Ishikawa (cell line): ENCODE data around the gene DNAH3.

Experiments
- CEBPB ChIP-seq: IDR thresholded peaks from 2 replicates; pipeline ENCODE4 v1.6.1; 2012
- CREB1 ChIP-seq: IDR thresholded peaks from 2 replicates; pipeline ENCODE4 v1.6.1; 2012; ENCODE audit warnings: low read depth
- EGR1 ChIP-seq: IDR thresholded peaks from 2 replicates; pipeline ENCODE4 v1.6.1; 2012
- EP300 ChIP-seq: IDR thresholded peaks from 2 replicates; pipeline ENCODE4 v1.6.1; 2012; ENCODE audit warnings: borderline replicate concordance
- FOXM1 ChIP-seq: IDR thresholded peaks from 2 replicates; pipeline ENCODE4 v1.6.1; 2012; ENCODE audit warnings: low read depth, borderline replicate concordance
- NFIC ChIP-seq: IDR thresholded peaks from 2 replicates; pipeline ENCODE4 v1.6.1; 2012
- RAD21 ChIP-seq: IDR thresholded peaks from 2 replicates; pipeline ENCODE4 v1.6.1; 2012; ENCODE audit warnings: low read depth
- TAF1 ChIP-seq: IDR thresholded peaks from 2 replicates; pipeline ENCODE4 v1.6.1; 2012; ENCODE audit warnings: low read depth, mild to moderate bottlenecking
- TCF12 ChIP-seq: IDR thresholded peaks from 2 replicates; pipeline ENCODE4 v1.6.1; 2012; ENCODE audit warnings: low read depth
- TEAD4 ChIP-seq: IDR thresholded peaks from 2 replicates; pipeline ENCODE4 v1.6.1; 2012
- YY1 ChIP-seq: IDR thresholded peaks from 2 replicates; pipeline ENCODE4 v1.6.1; 2012; ENCODE audit warnings: low read depth
- ZBTB7A ChIP-seq: IDR thresholded peaks from 2 replicates; pipeline ENCODE4 v1.6.1; 2012; ENCODE audit warnings: low read depth
- TF ChIP-seq, protein P1 (sequence below): IDR thresholded peaks from 2 replicates; pipeline ENCODE4 v1.6.1; 2012
- TF ChIP-seq, protein P2 (sequence below): IDR thresholded peaks from 2 replicates; pipeline ENCODE4 v1.6.1; 2012
- TF ChIP-seq, protein P3 (sequence below): IDR thresholded peaks from 2 replicates; pipeline ENCODE4 v1.6.1; 2012; ENCODE audit warnings: low read depth, mild to moderate bottlenecking

DNAH3 gene

DNA sequence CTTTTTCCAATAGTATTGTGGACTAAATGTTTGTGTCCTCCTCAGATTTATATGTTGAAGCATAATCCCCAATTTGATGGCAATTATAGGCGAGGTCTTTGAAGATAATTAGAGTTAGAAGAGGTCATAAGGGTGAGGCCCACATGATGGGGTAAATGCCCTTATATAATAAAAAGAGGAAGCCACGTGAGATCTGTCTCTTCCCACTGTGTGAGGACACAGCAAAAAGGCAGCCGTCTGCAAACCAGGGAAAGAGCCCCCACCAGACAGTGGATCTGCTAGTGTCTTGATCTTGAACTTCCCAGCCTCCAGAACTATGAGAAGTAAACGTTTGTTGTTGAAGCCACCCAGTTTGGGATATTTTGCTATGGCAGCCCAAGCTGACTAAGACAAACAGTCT, 174.1 kb downstream of the DNAH3 start:
- TF ChIP-seq, protein P1, sequence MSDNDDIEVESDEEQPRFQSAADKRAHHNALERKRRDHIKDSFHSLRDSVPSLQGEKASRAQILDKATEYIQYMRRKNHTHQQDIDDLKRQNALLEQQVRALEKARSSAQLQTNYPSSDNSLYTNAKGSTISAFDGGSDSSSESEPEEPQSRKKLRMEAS, result no peak
- TF ChIP-seq, protein P2, sequence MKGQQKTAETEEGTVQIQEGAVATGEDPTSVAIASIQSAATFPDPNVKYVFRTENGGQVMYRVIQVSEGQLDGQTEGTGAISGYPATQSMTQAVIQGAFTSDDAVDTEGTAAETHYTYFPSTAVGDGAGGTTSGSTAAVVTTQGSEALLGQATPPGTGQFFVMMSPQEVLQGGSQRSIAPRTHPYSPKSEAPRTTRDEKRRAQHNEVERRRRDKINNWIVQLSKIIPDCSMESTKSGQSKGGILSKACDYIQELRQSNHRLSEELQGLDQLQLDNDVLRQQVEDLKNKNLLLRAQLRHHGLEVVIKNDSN, result no peak
- no peak for TF ChIP-seq TEAD4
- TF ChIP-seq CREB1, result no peak
- no peak for TF ChIP-seq TAF1
- TF ChIP-seq EGR1, result no peak
- no peak for TF ChIP-seq TCF12
- no peak for TF ChIP-seq NFIC
- TF ChIP-seq RAD21, result no peak
- TF ChIP-seq, protein P3, sequence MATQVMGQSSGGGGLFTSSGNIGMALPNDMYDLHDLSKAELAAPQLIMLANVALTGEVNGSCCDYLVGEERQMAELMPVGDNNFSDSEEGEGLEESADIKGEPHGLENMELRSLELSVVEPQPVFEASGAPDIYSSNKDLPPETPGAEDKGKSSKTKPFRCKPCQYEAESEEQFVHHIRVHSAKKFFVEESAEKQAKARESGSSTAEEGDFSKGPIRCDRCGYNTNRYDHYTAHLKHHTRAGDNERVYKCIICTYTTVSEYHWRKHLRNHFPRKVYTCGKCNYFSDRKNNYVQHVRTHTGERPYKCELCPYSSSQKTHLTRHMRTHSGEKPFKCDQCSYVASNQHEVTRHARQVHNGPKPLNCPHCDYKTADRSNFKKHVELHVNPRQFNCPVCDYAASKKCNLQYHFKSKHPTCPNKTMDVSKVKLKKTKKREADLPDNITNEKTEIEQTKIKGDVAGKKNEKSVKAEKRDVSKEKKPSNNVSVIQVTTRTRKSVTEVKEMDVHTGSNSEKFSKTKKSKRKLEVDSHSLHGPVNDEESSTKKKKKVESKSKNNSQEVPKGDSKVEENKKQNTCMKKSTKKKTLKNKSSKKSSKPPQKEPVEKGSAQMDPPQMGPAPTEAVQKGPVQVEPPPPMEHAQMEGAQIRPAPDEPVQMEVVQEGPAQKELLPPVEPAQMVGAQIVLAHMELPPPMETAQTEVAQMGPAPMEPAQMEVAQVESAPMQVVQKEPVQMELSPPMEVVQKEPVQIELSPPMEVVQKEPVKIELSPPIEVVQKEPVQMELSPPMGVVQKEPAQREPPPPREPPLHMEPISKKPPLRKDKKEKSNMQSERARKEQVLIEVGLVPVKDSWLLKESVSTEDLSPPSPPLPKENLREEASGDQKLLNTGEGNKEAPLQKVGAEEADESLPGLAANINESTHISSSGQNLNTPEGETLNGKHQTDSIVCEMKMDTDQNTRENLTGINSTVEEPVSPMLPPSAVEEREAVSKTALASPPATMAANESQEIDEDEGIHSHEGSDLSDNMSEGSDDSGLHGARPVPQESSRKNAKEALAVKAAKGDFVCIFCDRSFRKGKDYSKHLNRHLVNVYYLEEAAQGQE, result no peak
- TF ChIP-seq ZBTB7A, result no peak
- no peak for TF ChIP-seq EP300
- no peak for TF ChIP-seq CEBPB
- TF ChIP-seq FOXM1, result no peak
- TF ChIP-seq YY1, result no peak

DNA sequence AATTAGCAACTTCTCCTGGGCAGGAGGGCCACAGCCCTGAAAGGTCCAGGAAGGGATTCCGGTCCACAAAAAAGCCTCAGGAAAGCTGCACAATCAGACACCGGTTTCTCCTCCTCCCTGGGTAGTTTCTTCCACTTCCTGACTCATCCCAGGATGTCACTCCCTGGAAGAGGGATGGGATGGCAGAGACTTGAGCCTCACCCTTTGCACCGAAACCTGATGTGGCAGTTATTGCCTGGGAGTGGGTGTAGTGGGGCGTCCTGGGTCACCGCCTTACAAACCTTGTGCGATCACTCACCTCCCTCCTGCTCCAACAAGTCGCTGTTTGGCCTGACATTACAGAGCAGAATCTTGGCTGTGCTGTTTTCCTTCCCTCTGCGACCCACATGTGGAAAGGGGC, 179.2 kb downstream of the DNAH3 start:
- TF ChIP-seq, protein P1, result no peak
- TF ChIP-seq, protein P2, result no peak
- no peak for TF ChIP-seq ZBTB7A
- TF ChIP-seq NFIC, result no peak
- no peak for TF ChIP-seq TAF1
- TF ChIP-seq RAD21, result no peak
- TF ChIP-seq CEBPB, result no peak
- TF ChIP-seq CREB1, result no peak
- TF ChIP-seq TEAD4, result no peak
- TF ChIP-seq TCF12, result no peak

DNA sequence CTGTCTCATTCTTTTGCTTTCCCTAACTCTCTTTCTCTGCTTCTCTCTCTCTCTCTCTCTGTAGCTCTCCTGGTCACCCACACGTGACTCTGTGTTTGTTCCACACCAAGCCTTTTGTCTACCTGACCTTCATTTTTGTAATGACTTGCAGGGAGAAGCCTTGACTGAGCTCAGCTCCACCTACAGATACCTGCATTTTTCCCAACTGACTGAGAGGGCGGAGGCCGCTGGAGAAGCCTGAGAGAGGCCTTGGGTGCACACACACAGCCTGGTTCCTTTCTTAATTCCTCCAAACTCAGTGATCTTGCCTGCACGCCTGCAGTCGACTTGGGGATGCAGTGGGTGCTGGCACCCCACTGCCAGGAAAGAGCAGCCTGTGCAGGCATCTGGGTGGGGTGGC, 181.3 kb downstream of the DNAH3 start:
- no peak for TF ChIP-seq TAF1
- no peak for TF ChIP-seq CREB1
- TF ChIP-seq, protein P2, result no peak
- no peak for TF ChIP-seq RAD21
- TF ChIP-seq YY1, result no peak
- TF ChIP-seq CEBPB, result no peak
- TF ChIP-seq, protein P3, result no peak
- no peak for TF ChIP-seq ZBTB7A

DNA sequence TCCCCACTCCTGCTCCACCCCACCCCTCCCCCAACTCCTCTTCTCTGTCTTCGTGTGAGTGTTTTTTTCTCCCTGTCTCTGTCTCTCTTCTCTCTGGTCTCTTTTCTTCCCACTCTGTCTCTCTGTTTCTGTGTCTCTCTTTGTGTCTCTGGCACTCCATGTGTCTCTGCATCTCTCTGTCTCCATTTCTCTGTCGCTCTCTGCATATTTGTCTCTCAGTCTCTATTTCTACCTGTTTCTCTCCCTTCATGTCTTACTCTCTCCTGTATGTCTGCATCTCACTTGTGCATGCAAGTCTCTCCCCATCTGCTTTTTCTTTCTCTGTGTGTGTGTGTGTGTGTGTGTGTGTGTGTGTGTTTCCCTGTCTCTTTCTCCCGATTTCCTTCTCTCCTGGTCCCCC, 181.9 kb downstream of the DNAH3 start:
- no peak for TF ChIP-seq CEBPB
- no peak for TF ChIP-seq EGR1
- TF ChIP-seq, protein P1, result no peak
- TF ChIP-seq, protein P2, result no peak
- no peak for TF ChIP-seq YY1
- TF ChIP-seq RAD21, result no peak
- TF ChIP-seq TCF12, result no peak
- no peak for TF ChIP-seq TAF1
- no peak for TF ChIP-seq EP300
- no peak for TF ChIP-seq TEAD4
- TF ChIP-seq, protein P3, result no peak
- no peak for TF ChIP-seq CREB1
- no peak for TF ChIP-seq ZBTB7A
- TF ChIP-seq NFIC, result no peak
- no peak for TF ChIP-seq FOXM1
